BLaER1 (cell line): ENCODE measurements around the gene RBM43.
A peak's percentile ranks its signal among the peaks of the same experiment; 100 is the strongest.

ENCODE experiments used
- H3K27ac ChIP-seq: shearing (Covaris generic); formaldehyde crosslinking; 2 replicates; pipeline ENCODE4 v1.8.1; 2022
- H3K27me3 ChIP-seq: shearing (Covaris generic); formaldehyde crosslinking; 2 replicates; pipeline ENCODE4 v1.8.1; 2022
- H3K36me3 ChIP-seq: shearing (Covaris generic); formaldehyde crosslinking; 2 replicates; pipeline ENCODE4 v1.8.1; 2022
- H3K4me1 ChIP-seq: shearing (Covaris generic); formaldehyde crosslinking; 2 replicates; pipeline ENCODE4 v1.8.1; 2022
- H3K4me2 ChIP-seq: shearing (Covaris generic); formaldehyde crosslinking; 2 replicates; pipeline ENCODE4 v1.8.1; 2022
- H3K4me3 ChIP-seq: shearing (Covaris generic); formaldehyde crosslinking; 2 replicates; pipeline ENCODE4 v1.8.1; 2022
- H3K9ac ChIP-seq: shearing (Covaris generic); formaldehyde crosslinking; 2 replicates; pipeline ENCODE4 v1.8.1; 2022
- H3K9me3 ChIP-seq: shearing (Covaris generic); formaldehyde crosslinking; 2 replicates; pipeline ENCODE4 v1.8.1; 2022
- H4K20me1 ChIP-seq: shearing (Covaris generic); formaldehyde crosslinking; 2 replicates; pipeline ENCODE4 v1.8.1; 2022
- Cebpa-rat ChIP-seq: shearing (Covaris generic); IDR thresholded peaks from 2 replicates; pipeline ENCODE4 v1.8.1; 2022

Gene RBM43

DNA sequence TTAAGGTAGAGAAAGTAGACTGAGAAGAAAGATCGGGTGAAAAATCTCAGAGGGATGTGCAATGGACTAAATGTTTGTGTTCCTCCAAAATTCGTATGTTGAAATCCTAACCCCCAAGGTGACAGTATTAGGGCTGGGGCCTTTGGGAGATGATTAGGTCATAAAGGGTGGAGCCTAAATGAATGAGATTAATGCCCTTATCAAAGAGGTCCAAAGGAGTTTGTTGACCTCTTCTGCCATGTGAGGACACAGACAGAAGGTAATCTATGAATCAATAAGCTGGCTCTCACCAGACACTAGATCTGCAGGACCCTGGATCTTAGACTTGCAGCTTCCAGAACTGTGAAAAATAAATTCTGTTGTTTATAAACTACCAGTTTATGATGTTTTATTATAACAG lies 30.5 kb upstream of the RBM43 start:
- no peak overlapping the region for H3K4me3 ChIP-seq

DNA sequence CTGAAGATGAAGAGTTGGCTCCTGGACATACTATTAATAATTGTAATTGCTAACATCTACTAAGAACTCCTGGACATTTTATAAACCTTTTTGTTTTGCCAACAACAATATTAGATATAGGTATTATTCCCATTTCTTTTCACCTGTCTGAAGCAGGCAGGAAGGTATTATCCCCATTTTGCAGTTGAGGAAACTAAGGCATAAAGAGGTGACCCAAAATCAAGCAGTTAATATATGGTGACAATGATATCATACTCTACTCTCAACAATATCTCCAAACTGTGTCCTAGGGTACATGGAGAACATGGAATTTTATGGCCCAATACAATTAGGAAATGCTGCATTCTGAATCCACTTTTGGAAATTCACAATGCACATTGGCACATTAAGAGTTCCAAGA lies 29.6 kb upstream of the RBM43 start:
- no peaks in the 10 kb centered on the region for H4K20me1 ChIP-seq
- peaks cover 3% of the 10 kb centered on the region for H3K9me3 ChIP-seq
- H3K27me3 ChIP-seq: no peaks in the 10 kb centered on the region
- TF ChIP-seq Cebpa-rat: no peak
- no peak overlapping the region for H3K4me2 ChIP-seq
- no peak overlapping the region for H3K9ac ChIP-seq
- peaks cover 25% of the 10 kb centered on the region for H3K4me1 ChIP-seq
- no peak overlapping the region for H3K4me3 ChIP-seq
- H3K27ac ChIP-seq: no peak overlapping the region
- no peaks in the 10 kb centered on the region for H3K36me3 ChIP-seq

More for the DNA sequence above, 30.5 kb upstream of the RBM43 start:
- H3K4me2 ChIP-seq: no peak overlapping the region
- no peaks in the 10 kb centered on the region for H3K27me3 ChIP-seq
- H3K4me1 ChIP-seq: peaks cover 25% of the 10 kb centered on the region
- no peaks in the 10 kb centered on the region for H4K20me1 ChIP-seq
- no peak for TF ChIP-seq Cebpa-rat
- H3K27ac ChIP-seq: no peak overlapping the region
- H3K9me3 ChIP-seq: peaks cover 3% of the 10 kb centered on the region
- no peak overlapping the region for H3K9ac ChIP-seq
- no peaks in the 10 kb centered on the region for H3K36me3 ChIP-seq

DNA sequence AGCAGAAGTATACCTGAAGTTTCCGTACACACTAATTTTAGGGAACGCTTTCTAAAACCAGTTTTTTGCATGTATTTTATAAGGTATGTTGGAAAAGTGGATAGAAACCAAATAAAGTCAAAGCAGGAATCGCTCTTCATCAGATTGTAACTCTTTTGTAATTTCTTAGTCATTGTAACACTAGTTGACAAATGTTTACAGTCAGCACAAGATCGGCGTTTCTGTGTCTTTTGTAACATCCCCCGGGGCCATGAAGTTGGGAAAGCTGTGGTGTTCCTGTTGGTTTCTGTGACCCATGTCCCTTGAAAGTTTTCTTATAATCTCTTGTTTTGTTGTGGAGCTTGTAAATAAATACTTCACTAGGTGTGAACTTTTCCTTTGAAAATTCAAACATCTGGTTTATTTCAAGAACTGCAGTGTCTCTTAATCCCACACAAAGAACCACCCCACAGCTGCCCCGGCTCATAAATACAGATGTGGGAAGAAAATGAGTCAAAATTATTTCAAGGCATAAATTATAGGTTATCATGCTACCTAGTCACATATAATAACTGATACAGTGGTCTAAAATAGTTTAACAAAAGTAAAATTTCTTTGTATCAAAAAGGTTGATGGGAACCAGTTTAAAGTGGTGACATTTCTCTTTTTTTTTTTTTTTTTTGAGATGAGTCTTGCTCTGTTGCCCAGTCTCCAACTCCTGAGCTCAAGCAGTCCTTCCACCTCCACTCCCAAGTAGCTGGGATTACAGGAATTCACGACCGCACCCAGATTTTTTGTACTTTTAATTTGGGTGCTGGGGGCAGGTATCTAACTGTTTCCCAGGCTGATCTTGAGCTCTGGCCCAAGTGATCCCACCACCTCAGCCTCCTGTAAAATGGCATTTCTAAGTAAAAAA lies 28.6 kb upstream of the RBM43 start:
- no peaks in the 10 kb centered on the region for H3K9me3 ChIP-seq
- peak overlapping the region; percentile 99 for H3K27ac ChIP-seq
- H4K20me1 ChIP-seq: no peaks in the 10 kb centered on the region
- no peaks in the 10 kb centered on the region for H3K36me3 ChIP-seq
- peaks cover 25% of the 10 kb centered on the region for H3K4me1 ChIP-seq
- H3K4me3 ChIP-seq: peak overlapping the region; percentile 82
- H3K4me2 ChIP-seq: peak overlapping the region; percentile 86
- peak overlapping the region; percentile 95 for H3K9ac ChIP-seq
- no peak for TF ChIP-seq Cebpa-rat
- no peaks in the 10 kb centered on the region for H3K27me3 ChIP-seq

GRCh38 chr2:151287513-151288250 lies 26.0 kb upstream of the RBM43 start:
- Histone ChIP-seq H3K27ac (peak overlapping the region; percentile 99; the same call in 1 of the 2 replicates), H3K9me3 (no peaks in the 10 kb centered on the region), H3K4me2 (peak overlapping the region; percentile 86), H3K4me1 (peaks cover 25% of the 10 kb centered on the region), H3K27me3 (no peaks in the 10 kb centered on the region), H4K20me1 (no peaks in the 10 kb centered on the region), H3K9ac (peak overlapping the region; percentile 95; the same call in 1 of the 2 replicates), H3K36me3 (no peaks in the 10 kb centered on the region), H3K4me3 (peak overlapping the region; percentile 82; the same call in 1 of the 2 replicates)
- no peak for TF ChIP-seq Cebpa-rat

- H3K27ac ChIP-seq: no peak overlapping the region
- peaks cover 48% of the 10 kb centered on the region for H3K36me3 ChIP-seq
- H3K4me2 ChIP-seq: no peak overlapping the region
- H3K4me3 ChIP-seq: no peak overlapping the region
- no peaks in the 10 kb centered on the region for H4K20me1 ChIP-seq
- no peaks in the 10 kb centered on the region for H3K27me3 ChIP-seq
- H3K4me1 ChIP-seq: peaks cover 6% of the 10 kb centered on the region
- no peaks in the 10 kb centered on the region for H3K9me3 ChIP-seq
- no peak overlapping the region for H3K9ac ChIP-seq
- TF ChIP-seq Cebpa-rat: no peak
These were observed 20.7 kb upstream of the RBM43 start for GRCh38 chr2:151282401-151282800.

GRCh38 chr2:151280271-151280670 lies 18.6 kb upstream of the RBM43 start:
- no peaks in the 10 kb centered on the region for H3K27me3 ChIP-seq
- no peak overlapping the region for H3K4me2 ChIP-seq
- TF ChIP-seq Cebpa-rat: no peak
- no peak overlapping the region for H3K4me3 ChIP-seq
- H3K9ac ChIP-seq: no peak overlapping the region
- H3K36me3 ChIP-seq: peaks cover 65% of the 10 kb centered on the region
- no peak overlapping the region for H3K27ac ChIP-seq
- no peaks in the 10 kb centered on the region for H3K9me3 ChIP-seq
- no peaks in the 10 kb centered on the region for H4K20me1 ChIP-seq
- H3K4me1 ChIP-seq: peaks cover 13% of the 10 kb centered on the region

DNA sequence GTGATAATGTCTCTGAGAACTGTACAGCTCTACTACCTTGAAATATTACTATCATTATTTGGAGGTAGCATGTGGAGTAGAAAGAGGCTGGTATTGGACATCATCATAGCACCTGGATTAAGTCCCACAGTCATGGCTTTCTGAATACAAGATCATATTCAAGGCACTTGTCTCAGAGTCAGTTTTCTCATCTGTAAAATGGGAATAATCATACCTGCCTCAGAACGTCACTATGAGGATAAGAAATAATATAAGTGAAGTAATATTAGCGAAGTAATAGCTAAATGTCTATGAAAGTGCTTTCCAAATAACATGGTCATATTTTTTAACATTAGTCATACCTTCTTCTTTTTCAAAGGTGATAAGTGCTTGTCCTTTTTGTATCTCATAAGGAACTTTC lies 16.8 kb upstream of the RBM43 start:
- no peak overlapping the region for H3K27ac ChIP-seq
- H4K20me1 ChIP-seq: no peaks in the 10 kb centered on the region
- TF ChIP-seq Cebpa-rat: no peak
- peaks cover 83% of the 10 kb centered on the region for H3K36me3 ChIP-seq
- H3K4me3 ChIP-seq: no peak overlapping the region
- H3K27me3 ChIP-seq: no peaks in the 10 kb centered on the region
- H3K9me3 ChIP-seq: no peaks in the 10 kb centered on the region
- peaks cover 13% of the 10 kb centered on the region for H3K4me1 ChIP-seq
- no peak overlapping the region for H3K4me2 ChIP-seq
- H3K9ac ChIP-seq: no peak overlapping the region

GRCh38 chr2:151277067-151277466 lies 15.4 kb upstream of the RBM43 start:
- Histone ChIP-seq H3K27ac (no peak overlapping the region), H3K36me3 (peaks cover 92% of the 10 kb centered on the region), H4K20me1 (no peaks in the 10 kb centered on the region), H3K4me2 (peak overlapping the region; percentile 32; the same call in 1 of the 2 replicates), H3K9me3 (no peaks in the 10 kb centered on the region), H3K4me1 (peaks cover 13% of the 10 kb centered on the region), H3K9ac (no peak overlapping the region), H3K27me3 (no peaks in the 10 kb centered on the region), H3K4me3 (no peak overlapping the region)
- TF ChIP-seq Cebpa-rat: no peak

DNA sequence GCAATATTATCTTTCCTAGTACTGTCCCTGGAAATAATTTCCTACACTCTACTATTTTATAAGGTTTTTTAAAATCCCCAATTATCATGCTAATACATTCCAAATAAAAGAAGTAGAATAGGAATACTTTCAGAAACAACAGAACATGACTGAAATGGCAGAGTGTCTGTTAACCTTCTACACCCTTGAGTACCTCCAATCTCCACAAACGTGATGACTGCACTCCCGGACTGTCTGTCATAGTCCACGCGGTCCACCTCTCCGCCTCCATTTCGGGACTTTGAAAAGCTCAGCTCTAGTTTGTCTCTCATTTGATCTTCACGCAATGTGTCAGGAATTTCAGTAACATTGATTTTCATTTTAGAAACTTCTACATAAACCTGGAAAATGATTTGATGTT lies 13.6 kb upstream of the RBM43 start:
- Histone ChIP-seq H3K4me2 (no peak overlapping the region), H3K36me3 (peaks cover 91% of the 10 kb centered on the region), H4K20me1 (no peaks in the 10 kb centered on the region), H3K4me1 (peaks cover 13% of the 10 kb centered on the region), H3K27ac (no peak overlapping the region), H3K27me3 (no peaks in the 10 kb centered on the region), H3K9ac (no peak overlapping the region), H3K4me3 (no peak overlapping the region), H3K9me3 (no peaks in the 10 kb centered on the region)
- TF ChIP-seq Cebpa-rat: no peak

GRCh38 chr2:151271824-151272223 lies 10.2 kb upstream of the RBM43 start:
- H3K27ac ChIP-seq: no peak overlapping the region
- H3K4me2 ChIP-seq: no peak overlapping the region
- peaks cover 3% of the 10 kb centered on the region for H3K4me1 ChIP-seq
- H3K4me3 ChIP-seq: no peak overlapping the region
- H4K20me1 ChIP-seq: no peaks in the 10 kb centered on the region
- H3K36me3 ChIP-seq: peaks cover 70% of the 10 kb centered on the region
- H3K9ac ChIP-seq: no peak overlapping the region
- H3K9me3 ChIP-seq: no peaks in the 10 kb centered on the region
- TF ChIP-seq Cebpa-rat: no peak
- no peaks in the 10 kb centered on the region for H3K27me3 ChIP-seq
